ENCODE measurements around the gene KCNQ4. TPM values are rescaled to one million over a fixed set of nuclear protein-coding genes. Genes with fewer than 3 reads are reported as not detected.

The KCNQ4 gene
- total RNA-seq, 2 donors from 2014 or later: 1.0 to 1.7 TPM

DNA sequence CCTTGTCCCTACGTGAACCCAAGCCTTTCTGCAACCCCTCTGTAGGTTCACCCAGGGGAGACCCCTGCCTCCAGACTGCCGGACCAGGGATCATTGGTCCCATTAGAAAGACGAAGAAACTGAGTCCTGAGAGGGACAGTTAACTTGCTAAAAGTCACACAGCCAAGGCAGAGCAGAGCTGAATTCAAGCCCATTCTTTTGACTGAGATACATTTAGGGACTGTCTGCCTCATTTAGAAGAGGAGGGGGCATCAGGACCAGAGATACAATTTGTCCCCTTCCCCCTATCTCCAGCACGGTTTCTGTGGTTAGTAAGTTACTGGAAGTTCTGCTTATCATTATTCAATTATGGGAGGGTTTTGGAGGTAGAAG lies 19.1 kb downstream of the KCNQ4 start:
- Histone ChIP-seq H3K4me1 (peaks cover 0 to 45% of the 10 kb centered on the region in 2 donors), H3K27me3 (no peaks in the 10 kb centered on the region), H3K9me3 (no peaks in the 10 kb centered on the region), H3K36me3 (no peaks in the 10 kb centered on the region), H3K4me3 (peak overlapping the region in 1 of 2 donors; percentile 46), H3K27ac (peak overlapping the region; percentile 70 to 78)
- no peak for DNase-seq (ENCODE audit: low spot score)
- TF ChIP-seq, protein P1, sequence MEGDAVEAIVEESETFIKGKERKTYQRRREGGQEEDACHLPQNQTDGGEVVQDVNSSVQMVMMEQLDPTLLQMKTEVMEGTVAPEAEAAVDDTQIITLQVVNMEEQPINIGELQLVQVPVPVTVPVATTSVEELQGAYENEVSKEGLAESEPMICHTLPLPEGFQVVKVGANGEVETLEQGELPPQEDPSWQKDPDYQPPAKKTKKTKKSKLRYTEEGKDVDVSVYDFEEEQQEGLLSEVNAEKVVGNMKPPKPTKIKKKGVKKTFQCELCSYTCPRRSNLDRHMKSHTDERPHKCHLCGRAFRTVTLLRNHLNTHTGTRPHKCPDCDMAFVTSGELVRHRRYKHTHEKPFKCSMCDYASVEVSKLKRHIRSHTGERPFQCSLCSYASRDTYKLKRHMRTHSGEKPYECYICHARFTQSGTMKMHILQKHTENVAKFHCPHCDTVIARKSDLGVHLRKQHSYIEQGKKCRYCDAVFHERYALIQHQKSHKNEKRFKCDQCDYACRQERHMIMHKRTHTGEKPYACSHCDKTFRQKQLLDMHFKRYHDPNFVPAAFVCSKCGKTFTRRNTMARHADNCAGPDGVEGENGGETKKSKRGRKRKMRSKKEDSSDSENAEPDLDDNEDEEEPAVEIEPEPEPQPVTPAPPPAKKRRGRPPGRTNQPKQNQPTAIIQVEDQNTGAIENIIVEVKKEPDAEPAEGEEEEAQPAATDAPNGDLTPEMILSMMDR (IDR thresholded peaks at IDR 0.05): no peak

DNA sequence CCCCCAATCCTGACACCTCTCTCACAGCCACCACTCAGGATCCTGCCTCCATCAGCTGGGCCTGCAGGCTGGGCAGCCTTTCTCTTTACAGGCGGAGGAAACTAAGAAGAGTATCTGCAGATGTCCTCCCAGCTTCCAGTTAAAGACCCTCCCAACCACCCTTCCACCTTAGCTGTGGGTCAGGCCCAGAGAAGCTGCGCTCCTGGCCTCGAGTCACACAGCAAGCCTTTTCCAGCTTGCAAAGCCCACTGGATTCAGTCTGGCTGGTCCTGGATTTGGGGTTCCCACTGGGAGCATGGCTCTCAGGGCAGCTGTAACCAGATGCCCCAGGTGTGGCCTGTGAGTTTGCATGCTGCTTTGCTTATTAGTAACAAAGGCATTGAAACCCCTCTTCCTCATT lies 19.9 kb downstream of the KCNQ4 start:
- peak overlapping the region in 1 of 2 donors; percentile 78 for H3K27ac ChIP-seq

DNA sequence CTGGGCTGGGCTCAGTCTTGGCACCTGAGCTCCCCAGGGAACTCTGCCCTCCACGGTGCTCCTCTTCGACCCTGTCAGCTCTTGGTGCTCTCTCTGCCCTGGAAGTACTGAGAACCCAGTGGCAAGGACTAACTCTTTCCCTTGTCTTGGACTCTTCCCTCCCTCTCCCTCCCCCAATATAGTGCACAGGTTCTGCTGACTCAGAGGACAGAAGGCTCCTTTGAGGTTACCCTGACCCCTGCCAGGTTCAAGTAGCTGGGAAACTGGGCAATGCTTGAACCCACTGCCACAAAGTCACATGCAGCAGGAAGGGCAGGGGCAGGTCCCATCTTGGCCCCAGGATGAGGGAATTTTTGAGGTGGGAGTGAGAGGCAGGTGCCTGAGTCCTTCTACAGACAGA lies 20.3 kb downstream of the KCNQ4 start:
- Histone ChIP-seq H3K27ac (no peak overlapping the region), H3K4me3 (no peak overlapping the region), H3K9me3 (no peaks in the 10 kb centered on the region), H3K4me1 (peaks cover 0 to 51% of the 10 kb centered on the region in 2 donors), H3K27me3 (no peaks in the 10 kb centered on the region), H3K36me3 (no peaks in the 10 kb centered on the region)
- TF ChIP-seq, protein P1 (IDR thresholded peaks at IDR 0.05): no peak
- no peak for DNase-seq (ENCODE audit: low spot score)

More for the DNA sequence above, 19.9 kb downstream of the KCNQ4 start:
- no peak for DNase-seq (ENCODE audit: low spot score)
- Histone ChIP-seq H3K36me3 (no peaks in the 10 kb centered on the region), H3K4me3 (no peak overlapping the region), H3K9me3 (no peaks in the 10 kb centered on the region), H3K27me3 (no peaks in the 10 kb centered on the region), H3K4me1 (peaks cover 0 to 51% of the 10 kb centered on the region in 2 donors)
- TF ChIP-seq, protein P1 (IDR thresholded peaks at IDR 0.05): no peak

DNA sequence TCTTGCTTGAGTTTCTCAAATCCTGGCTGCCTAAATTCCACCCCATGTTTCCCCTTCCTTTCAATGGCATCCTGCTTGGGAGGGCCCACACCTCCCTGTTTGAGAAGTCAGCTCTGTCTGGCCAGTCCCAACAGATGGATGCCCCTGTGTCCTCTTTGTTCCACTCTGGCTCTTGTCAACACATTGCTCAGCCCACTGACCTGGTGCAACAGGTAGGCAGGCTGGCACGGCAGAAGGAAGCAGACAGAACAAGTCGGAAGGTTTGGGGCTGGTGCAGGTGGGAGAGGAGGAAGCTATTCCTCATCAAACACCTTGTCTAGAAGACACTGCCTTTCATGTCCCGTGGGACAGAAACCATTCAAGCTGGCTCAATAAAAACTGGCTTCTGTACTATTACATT lies 22.7 kb downstream of the KCNQ4 start:
- Histone ChIP-seq H3K27me3 (no peaks in the 10 kb centered on the region), H3K36me3 (no peaks in the 10 kb centered on the region), H3K9me3 (no peaks in the 10 kb centered on the region), H3K27ac (no peak overlapping the region), H3K4me3 (no peak overlapping the region), H3K4me1 (peaks cover 0 to 35% of the 10 kb centered on the region in 2 donors)
- TF ChIP-seq, protein P1 (IDR thresholded peaks at IDR 0.05): no peak
- DNase-seq (ENCODE audit: low spot score): no peak

- Histone ChIP-seq H3K9me3 (no peaks in the 10 kb centered on the region), H3K36me3 (no peaks in the 10 kb centered on the region), H3K27ac (peak overlapping the region; percentile 50 to 53), H3K27me3 (no peaks in the 10 kb centered on the region), H3K4me3 (peak overlapping the region in 1 of 2 donors; percentile 7), H3K4me1 (peaks cover 0 to 28% of the 10 kb centered on the region in 2 donors)
- TF ChIP-seq, protein P1 (IDR thresholded peaks at IDR 0.05): no peak
- DNase-seq (ENCODE audit: low spot score): no peak
Measured at GRCh38 chr1:40806731-40807695, 23.4 kb downstream of the KCNQ4 start.
